ENCODE results near the gene SVEP1.
"Not testable (repeated sequence)": the region's sequence is repeated elsewhere in the genome, so short reads cannot be mapped to it uniquely, and the experiment has no call there.

The SVEP1 gene

DNA sequence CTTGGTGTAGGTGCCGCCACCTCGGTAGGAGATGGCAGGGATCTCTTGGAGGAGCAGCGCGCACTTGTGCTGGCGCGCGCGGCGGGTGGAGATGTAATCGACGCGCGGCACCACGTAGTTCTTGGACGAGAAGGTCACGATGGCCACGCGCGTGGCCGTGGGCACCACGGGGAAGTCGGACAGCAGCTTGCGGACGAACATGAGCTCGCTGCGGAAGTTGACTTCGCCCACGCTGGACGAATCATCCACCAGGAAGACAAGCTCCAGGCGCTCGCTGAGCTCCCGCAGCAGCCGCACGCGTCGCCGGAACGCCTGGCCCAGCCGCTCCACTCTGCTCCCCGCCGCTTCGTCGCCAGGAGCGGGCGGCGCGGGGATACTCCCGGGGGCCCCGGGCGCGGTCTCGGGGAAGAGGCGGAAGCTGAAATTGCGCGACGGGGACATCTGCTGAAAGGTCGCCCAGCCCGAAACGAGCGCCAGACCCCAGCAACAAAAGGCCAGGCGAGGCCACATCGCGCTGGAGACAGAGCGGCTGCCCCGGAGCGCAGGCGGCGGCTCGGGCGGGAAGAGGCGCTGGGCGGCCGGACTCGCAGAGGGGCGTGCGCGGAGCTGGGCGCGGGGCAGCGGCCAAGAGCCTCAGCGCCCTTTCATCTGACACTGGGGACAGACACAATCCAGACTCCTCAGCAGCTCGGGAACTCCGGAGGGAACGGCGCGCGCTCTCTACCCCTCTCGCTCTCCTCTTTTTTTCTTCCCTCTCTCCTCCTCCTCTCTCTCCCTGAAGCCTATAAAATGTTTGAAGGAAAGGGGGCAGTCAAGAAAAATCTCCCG lies at the start of gene SVEP1:
TSS of gene SVEP1 (minus strand) at position 708 of the 828 bp plus-strand sequence. CDS start at position 510, 198 bp downstream.
- no peak for DNase-seq (ENCODE audit: low read depth)

DNA sequence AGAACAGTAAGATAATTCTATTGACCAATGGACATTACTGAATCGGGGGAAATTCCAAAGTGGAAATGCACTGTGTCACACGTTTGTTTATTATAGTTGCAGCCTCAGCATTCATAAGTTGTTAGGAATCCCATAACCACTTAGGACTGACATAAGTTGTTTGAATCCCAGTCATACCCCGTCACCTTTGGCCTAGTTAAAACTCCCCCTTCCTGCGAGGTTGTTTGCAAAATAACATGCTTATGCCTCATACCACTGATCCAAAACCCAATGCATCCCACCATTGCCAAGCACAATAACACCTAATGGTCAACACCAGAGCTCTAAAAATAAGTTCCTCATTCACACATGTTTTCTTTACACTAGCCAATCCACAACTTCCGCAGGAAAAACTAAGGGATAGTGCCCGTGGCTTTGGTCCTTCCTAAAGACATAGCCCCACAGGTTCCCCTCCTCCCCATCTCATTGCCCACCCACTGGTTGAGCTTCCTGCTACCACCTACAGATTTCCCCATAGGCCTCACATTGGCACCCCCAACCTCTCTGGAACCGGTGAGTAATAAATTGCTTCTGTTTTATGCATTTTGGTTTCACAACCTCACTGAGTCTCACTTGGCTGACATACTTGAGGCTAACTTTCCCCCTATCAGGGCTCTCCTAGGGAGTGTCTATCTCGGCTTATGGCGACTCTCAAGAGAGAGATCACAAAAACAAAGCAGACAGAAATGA lies 46.7 kb upstream of the SVEP1 start:
- DNase-seq (ENCODE audit: low read depth): no peak

DNA sequence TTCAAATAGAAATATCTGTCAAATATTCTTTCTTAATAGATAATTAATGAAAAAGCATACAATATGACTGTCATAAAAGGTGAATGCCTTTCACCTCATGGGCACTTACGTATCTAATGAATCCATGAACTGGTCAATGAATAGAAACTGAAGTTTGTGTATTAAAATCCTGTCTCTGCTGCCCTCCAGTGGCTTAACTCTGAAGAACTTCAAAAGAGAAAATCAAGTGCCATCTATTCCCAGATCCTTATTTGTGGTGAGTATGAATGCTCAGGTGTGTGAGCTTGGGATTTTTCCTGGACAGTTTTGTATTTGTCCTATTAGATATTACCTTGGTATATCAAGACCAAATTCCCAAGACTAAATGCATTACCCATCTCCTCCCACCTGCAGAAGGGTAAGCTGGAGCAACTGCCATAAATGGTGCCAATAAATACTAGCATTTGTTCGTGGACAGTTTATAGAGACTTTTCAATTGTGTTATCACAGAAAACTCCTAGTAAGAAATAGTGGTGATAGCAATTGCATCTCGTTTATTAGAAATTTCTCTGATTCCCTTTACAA lies 44.0 kb upstream of the SVEP1 start:
- no peak for DNase-seq (ENCODE audit: low read depth)

DNA sequence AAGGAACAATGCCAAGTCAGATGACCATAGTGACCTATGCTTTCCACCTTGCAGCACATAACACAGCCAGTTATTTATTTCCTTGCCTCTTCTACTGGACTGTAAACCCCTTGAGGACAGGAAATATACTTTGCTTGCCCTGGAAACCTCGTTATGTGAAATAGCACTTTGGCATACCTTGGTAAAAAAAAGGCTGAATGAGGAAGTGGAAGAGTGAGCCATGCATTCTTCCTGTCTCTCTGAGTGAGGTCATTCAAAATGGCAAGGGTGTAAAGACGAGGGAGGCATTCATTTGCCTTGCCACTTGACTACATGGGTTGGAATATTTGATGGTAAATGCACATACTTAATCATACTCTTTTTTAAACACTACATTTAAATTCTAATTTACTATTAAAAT lies 42.8 kb upstream of the SVEP1 start:
- no peak for DNase-seq (ENCODE audit: low read depth)

DNA sequence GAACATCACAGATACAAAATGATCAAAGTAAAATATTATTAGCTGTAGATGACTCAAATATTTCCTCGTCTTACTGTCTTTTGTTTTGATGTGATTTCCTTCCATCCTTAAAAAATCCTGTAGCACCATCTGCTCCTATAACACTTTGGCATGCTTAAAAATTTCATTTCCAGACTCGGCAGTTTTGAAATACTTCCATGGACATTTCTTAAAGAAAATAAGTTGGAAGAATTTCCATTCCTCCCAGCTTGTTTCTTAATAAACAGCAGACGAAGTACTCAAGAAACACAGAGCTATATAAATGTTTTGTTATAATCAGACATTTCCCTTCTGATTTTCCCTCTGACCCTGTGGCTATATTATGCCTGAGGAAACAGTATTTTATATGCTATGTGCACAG lies 41.2 kb upstream of the SVEP1 start:
- no peak for DNase-seq (ENCODE audit: low read depth)

DNA sequence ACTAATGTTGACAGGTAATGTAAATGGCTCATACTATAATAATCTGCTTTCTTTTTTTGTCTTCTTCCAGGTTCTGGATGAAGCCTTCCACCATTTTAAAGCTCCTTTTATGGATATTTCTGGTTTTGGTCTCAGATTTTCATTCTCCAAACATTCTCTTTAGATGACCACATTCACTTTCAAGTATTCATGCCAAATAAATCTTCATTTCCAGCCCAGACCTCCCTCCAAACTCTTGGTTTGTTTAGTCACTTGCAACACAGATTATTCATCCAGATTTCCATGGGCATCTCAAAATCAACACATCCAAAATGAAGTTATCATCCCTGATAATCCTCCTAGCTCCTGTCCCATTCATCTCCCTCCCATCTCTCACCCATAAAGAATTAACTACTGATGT lies 40.3 kb upstream of the SVEP1 start:
- no peak for DNase-seq (ENCODE audit: low read depth)

DNA sequence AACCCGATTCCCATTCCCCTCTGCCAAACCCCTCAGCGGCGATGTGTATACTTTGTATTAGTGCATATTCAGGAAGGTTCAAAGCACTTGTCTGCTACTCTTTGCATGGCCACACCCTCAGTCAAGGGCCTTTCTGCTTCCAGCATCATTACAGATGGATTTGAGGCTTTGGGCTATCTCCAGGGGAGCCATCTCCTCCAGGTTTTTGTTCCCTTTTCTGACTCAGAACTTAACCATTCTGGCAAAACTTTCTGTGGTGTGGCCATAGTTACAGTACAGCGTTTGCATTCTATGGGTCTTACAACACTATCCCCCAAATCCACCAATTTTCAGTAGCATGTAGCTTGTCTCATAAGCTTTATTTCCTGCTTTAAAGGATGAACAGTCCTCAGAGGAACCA lies 36.0 kb upstream of the SVEP1 start:
- no peak for DNase-seq (ENCODE audit: low read depth)

DNA sequence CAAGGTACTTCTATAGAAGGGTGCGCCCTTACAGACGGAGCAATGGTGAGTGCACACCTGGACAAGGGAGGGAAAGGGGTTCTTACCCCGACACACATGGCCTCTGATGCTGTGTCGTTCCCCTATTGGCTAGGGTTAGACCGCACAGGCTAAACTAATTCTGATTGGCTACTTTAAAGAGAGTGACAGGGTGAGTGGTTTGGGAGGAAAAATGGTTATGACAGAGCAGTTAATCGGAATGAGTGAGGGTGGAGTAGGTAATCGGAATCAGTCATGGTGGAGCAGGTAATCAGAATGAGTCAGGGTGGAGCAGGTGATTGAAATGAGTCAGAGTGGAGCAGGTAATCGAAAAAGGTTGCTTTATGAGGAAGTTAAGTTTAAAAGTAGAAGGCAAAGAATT lies 35.0 kb upstream of the SVEP1 start:
- not testable (repeated sequence) for DNase-seq (ENCODE audit: low read depth)

DNA sequence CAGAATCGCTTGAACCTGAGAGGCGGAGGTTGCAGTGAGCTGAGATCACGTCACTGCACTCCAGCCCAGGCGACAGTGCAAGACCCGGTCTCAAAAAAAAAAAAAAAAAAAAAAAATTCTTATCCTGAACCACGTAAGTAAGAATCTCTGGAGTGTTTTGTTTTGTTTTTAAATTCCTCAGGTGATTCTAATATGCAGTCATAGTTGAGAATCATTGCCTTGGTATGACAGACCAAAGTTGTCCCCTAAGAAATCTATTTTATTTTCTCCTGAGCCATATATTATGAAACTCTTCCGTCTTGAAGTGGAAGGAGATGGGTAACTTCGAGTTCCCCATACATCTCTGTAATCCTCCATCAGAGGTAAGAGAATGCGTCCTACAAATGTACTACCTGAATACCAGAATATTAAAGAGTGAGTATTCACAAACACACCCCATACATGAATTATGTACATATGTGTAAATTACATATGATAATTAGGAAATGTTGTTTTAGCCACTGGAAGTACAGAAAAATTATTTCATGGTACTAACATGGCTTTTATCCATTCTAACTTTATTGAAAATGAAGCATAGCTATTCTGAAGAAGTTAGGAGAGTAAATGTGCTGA lies 26.7 kb upstream of the SVEP1 start:
- DNase-seq (ENCODE audit: low read depth): no peak

DNA sequence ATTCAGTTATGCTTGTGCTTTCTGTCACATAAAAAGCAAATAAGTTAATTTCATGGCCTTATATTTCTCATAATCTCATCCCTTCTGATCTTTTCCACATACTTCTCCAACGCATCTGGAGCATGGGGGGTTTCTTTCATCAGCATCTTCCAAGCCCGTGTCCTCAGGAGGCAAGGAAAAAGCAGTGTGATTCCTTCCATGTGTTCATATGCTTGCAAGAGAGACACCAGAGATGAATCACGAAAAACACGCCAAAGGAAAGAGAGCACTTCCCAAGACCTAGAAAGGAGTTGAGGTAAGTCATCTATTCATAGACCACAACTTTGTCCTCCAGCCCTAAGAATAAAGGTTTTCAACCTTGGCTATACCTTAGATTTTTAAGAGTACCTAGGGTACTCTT lies 26.0 kb upstream of the SVEP1 start:
- no peak for DNase-seq (ENCODE audit: low read depth)

DNA sequence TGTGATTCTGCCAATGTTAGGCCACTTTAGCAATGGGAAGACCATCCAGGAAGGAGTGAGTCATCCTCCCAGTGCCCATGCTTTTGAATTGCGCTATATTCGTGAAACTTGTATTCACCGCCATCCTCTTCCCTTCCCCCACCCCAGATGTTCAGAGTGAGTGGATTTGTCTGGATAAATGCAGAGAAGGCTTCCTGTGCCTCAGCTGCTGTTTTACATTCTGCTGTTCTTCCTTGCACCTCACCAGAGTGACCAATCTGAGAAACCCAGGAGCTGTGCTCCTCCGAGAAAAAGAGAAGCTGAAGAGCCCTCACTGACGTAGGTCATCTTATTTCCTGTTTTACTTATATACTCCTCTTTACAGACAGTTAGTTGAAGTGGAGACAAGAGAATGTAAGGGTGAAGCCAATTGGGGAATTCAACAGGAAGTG lies 24.6 kb upstream of the SVEP1 start:
- DNase-seq (ENCODE audit: low read depth): no peak

DNA sequence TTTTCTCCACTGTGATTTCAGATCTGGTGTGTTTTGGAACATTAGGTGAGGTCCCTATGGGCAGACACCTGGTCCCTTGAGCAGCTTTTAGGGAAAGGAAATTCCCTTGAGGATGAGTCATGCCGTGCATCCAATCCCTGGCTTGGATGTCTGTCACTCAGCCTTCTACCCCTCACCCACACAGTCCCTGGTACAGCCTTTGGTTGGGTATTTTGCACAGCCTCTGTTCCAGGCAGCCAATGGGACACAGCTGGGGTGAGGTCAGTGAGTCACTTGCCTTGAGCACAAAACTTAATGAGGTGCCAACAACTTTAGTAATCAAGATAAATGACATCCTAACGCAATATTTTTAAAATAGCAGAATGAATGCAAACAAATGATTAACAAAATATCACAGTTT lies 22.7 kb upstream of the SVEP1 start:
- no peak for DNase-seq (ENCODE audit: low read depth)

DNA sequence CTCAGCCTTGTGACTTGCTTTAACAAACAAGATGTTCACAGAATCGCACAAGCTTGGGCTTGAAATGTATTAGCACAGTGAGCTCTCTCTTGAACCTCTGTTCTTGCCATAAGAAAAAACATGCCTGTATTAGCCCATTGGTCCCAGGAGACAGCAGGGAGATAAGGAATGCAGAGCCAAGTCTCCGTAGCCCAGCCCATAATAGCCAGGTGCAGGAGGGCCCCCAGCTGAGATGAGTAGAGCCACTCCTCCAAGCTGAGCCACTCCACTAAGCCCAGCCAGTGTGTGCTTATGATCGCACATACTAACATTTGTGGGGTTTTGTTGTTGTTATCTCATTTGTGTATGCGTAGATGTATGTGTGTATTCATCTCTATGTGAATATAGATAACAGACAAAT lies 21.6 kb upstream of the SVEP1 start:
- DNase-seq (ENCODE audit: low read depth): no peak

DNA sequence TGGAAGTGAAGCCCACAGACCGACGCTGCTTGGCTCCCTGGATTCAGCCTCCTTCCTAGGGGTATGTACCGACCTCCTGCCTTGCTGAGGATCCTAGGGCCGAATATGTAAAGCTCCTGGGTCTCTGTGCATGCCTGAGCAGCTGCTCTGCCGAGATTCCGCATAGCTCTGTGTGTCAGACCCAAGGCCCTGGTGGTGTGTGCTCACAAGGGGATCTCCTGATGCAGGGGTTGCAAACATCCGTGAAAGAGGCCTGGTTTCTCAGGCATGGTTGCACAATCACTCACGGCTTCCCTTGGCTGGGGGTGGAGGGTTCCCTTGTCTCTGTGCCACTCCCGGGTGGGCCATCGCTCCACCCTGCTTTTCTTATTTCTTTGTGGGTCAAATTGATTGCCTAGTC lies 19.9 kb upstream of the SVEP1 start:
- DNase-seq (ENCODE audit: low read depth): no peak

DNA sequence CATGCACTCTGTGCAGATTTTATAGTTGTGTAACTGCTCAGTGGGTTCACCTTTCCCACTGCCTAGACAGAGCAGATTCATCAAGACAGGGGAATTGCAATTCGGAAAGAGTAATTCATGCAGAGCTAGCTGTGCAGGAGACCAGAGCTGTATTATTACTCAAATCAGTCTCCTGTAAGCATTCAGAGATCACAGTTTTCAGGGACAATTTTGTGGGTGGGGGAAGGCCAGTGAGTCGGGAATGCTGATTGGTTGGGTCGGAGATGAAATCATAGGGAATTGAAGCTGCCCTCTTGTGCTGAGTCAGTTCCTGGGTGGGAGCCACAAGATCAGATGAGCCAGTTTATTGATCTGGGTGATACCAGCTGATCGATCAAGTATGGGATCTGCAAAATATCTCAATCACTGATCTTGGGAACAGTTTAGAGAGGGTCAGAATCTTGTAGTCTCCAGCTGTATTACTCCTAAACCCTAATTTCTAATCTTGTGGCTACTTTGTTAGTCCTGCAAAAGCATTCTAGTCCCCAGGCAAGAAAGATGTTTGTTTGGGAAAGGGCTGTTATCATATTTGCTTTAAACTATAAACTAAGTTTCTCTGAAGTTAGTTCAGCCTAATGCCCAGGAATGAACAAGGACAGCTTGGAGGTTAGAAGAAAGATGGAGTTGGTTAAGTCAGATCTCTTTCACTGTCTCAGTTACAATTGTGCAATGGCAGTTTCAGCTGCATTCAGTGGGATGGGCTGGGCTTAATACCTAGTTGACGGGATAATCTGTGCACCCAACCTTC lies 12.7 kb upstream of the SVEP1 start:
- no peak for DNase-seq (ENCODE audit: low read depth)

DNA sequence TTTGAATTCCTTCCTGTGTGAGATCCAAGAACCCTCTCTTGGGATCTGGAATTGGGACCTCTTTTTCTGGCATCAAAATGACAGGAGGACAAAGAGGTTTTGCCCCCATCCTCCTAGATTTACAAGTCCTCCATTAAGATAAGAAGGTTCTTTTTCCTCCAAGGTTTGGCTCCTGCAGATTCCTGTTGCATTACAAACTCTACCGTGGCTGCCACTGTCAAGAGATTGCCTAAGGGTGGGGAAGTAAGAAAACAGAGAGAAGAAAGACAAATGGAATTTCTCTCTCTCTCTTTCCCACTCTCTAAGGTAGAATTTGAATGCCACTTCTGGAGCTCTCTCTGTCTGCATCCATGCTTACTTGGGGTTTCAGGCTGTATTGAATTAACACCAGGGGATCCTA lies 12.0 kb upstream of the SVEP1 start:
- DNase-seq (ENCODE audit: low read depth): no peak

DNA sequence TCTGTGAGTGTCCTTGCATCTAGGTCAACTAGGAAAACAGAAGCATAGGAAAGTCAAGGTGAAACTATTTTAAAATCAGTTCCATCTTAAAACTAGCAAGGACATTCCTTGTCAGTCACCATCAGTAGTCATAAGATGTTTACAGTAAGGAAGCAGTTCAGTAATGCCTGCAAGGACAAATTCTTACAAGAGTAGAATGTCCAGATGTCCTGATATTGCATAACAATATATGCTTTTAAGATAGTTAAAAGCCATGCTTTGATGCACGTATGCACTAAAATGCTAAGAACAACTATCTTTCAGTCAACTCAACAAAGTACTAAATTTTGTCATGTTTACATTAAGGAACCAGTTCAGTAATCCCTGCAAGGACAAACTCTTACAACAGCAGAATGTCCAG lies 11.3 kb upstream of the SVEP1 start:
- DNase-seq (ENCODE audit: low read depth): no peak

DNA sequence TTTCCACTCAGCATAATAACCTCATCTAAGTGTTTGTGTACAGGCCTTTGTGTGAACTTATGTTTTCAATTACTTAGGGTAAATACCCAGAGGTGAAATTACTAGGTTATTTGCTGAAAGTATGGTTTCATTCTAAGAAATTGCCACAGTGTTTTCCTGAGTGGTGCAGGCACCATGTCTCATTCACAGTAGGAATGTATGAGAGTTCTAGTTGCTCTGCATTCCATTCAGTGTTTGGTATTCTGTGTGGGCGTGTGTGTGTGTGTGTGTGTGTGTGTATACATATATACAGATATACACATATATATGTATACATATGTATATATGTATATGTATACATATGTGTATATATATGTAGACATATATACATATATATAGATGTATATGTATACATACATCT lies 8.8 kb upstream of the SVEP1 start:
- no peak for DNase-seq (ENCODE audit: low read depth)

DNA sequence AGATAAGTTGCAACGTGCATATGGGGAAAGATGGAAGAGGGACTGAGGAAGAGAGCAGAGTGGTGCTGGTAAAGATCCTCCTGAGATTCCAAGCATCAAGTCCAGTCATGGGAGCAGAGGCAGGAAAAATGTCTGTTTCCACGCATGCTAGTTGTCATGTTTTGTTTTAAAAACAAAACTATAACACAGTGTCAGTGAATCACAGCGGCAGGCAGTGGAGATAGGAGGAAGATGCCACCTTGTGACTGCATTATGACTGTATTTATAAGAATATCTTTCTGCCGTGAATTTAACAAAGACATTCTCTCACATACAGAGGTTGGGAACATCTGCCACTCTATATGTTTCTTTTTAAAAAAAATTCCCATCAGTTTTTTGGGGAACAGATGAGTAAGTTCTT lies 3.7 kb upstream of the SVEP1 start:
- DNase-seq (ENCODE audit: low read depth): no peak

DNA sequence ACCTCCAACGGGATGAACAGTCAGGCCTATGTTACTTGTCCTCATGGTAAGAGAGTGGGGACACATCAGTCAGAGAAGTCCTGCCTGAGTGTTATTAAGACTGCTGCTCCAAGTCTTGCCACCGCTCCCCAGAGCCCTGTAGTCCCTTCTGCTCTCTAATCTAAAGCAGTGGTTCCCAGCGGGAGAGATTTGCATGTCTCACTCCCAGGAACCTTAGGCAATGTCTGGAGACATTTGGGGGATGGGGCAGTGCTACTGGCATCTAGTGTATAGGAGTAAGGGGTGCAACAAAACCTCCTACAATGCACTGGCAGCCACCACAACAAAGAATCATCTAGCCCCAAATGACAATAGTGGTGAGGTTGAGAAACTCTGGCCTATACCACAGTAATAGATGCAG lies 2.6 kb upstream of the SVEP1 start:
- DNase-seq (ENCODE audit: low read depth): no peak

DNA sequence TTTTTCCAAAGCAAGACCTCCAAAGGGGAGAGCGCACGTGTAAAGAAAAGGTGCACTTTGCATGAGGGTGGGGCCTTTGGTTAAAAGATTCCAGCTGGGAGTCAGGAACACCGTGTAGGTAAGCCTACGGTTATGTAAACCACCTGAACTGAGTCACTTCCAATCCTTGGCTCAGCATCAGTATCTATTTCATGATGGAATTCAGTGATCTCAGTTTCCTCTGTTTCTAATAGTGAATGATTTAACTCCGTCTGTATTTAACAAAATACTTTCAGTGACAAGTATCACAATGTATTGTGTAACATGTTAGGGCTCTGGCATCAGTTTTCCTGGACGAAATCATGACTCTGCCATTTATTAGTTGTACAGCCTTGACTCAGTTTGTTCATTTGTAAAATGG lies 1.3 kb upstream of the SVEP1 start:
- no peak for DNase-seq (ENCODE audit: low read depth)

DNA sequence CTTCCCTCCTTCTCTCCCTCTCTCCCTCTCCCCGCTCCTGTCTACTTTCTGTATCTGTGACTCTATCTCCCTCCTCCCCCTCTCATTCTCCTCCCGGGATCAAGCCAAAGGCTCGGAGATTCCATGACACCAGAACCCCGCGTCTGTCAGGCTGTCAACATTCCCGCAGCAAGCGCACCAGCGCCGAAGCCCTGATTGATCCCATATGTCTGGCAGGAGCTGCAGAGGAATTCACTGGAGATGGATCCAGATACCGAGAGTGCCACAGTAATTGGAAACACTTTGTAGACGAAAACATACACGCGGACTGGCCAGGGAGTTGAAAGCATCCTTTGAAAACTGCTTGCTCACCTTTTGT lies 300 bp upstream of the SVEP1 start:
- no peak for DNase-seq (ENCODE audit: low read depth)
